22Rv1 (cell line): ENCODE measurements around the gene P2RX1.

Experiments used
- CTCF ChIP-seq: fragments of 450-650 bp; IDR thresholded peaks from 2 replicates; pipeline ENCODE4 v1.5.1; 2017; ENCODE audit warnings: mild to moderate bottlenecking
- ZFX ChIP-seq: fragments of 450-650 bp; IDR thresholded peaks from 2 replicates; pipeline ENCODE4 v1.6.1; 2017; ENCODE audit warnings: antibody characterized with exemption, borderline replicate concordance

DNA sequence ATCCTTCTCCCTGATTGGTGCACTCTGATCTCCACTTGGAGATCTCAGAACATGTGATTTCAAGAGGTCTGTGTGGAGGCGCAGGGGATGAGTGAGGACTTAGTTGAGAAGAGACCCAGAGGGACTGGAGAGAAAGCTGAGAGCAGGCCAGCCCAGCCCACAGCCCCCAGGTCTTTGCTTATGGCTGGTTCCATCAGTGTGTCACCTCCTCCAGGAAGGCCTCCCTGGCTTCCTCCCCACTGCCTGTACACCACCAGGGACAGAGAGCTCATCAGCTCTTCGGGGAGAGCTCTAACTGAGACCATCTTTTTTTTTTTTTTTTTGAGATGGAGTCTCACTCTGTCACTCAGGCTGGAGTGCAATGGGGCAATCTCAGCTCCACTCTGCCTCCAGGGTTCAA lies 3.4 kb downstream of the P2RX1 start:
- TF ChIP-seq CTCF (no peak), ZFX (no peak)
